GM10248 (cell line): ENCODE measurements around the gene ALG5.

Experiments used
- CTCF ChIA-PET: fragments of 300-600 bp; sonication (Branson Sonifier 250); formaldehyde crosslinking; extraction: SDS; loops from one replicate; lab custom pipeline; 2021; ENCODE audit warnings: antibody characterized with exemption; lab: Yijun Ruan, JAX
- POLR2A ChIA-PET: fragments of 350-650 bp; sonication (Branson Sonifier 250); formaldehyde crosslinking; extraction: SDS; loops from one replicate; lab custom pipeline; 2020; ENCODE audit warnings: antibody characterized with exemption; lab: Yijun Ruan, JAX
- DNase-seq: peaks from one replicate; pipeline ENCODE4 v3.0.0; 2012; ENCODE audit errors: extremely low spot score
- TF ChIP-seq, protein P1 (sequence below): IDR thresholded peaks from 2 replicates; pipeline ENCODE4 v1.5.1; 2012; ENCODE audit warnings: mild to moderate bottlenecking, low read depth; ENCODE audit errors: extremely low read depth, missing control alignments, control extremely low read depth

Gene ALG5

DNA sequence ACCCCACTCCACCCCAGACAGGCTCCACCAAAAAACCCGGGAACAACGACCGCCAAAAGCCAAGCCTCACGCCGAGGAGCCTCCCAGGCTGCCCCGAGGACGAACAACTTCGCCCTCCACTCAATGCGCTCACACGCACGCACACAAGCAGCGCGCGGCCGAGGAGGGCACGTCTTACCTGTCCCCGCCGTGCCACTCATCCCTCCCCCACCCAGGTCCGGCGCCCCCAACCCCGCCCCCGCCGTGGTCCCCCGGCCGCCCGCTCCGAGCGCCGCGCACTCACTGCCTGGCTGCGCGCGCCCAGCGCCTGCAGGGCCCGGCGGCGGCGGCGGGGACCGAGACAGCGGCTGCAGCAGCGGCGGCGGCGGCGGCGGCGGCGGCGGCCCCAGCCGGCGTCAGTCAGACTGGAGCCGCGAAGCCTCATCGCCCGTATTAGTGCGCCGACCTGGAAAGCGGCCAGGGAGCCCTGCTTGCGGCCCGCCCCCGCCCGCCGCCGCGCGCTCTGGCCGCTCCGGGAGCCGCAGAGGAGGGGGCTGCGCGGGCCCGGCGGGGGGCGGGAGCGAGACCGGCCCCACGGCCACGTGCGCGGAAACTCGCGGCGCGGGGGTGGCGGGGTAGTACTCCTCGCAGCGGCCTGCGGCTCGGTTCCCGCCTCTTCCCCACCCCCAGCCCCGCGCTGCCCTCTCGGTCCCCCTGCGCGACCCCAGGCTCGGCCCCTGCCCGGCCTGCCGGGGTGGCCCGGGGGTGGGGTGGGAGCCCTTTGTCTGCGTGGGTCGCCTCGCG is 79.1 kb downstream of the ALG5 start, which contains the start of gene SMAD9:
Gene SMAD9 (minus strand): TSS at position 406 of the 783 bp plus-strand sequence. CDS start 40,549 bp downstream, outside the sequence.
- TF ChIP-seq, protein P1, sequence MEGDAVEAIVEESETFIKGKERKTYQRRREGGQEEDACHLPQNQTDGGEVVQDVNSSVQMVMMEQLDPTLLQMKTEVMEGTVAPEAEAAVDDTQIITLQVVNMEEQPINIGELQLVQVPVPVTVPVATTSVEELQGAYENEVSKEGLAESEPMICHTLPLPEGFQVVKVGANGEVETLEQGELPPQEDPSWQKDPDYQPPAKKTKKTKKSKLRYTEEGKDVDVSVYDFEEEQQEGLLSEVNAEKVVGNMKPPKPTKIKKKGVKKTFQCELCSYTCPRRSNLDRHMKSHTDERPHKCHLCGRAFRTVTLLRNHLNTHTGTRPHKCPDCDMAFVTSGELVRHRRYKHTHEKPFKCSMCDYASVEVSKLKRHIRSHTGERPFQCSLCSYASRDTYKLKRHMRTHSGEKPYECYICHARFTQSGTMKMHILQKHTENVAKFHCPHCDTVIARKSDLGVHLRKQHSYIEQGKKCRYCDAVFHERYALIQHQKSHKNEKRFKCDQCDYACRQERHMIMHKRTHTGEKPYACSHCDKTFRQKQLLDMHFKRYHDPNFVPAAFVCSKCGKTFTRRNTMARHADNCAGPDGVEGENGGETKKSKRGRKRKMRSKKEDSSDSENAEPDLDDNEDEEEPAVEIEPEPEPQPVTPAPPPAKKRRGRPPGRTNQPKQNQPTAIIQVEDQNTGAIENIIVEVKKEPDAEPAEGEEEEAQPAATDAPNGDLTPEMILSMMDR: no peak
- DNase-seq: peak; percentile 49
- ChIA-PET CTCF (no interaction called here), POLR2A (no interaction called here)

DNA sequence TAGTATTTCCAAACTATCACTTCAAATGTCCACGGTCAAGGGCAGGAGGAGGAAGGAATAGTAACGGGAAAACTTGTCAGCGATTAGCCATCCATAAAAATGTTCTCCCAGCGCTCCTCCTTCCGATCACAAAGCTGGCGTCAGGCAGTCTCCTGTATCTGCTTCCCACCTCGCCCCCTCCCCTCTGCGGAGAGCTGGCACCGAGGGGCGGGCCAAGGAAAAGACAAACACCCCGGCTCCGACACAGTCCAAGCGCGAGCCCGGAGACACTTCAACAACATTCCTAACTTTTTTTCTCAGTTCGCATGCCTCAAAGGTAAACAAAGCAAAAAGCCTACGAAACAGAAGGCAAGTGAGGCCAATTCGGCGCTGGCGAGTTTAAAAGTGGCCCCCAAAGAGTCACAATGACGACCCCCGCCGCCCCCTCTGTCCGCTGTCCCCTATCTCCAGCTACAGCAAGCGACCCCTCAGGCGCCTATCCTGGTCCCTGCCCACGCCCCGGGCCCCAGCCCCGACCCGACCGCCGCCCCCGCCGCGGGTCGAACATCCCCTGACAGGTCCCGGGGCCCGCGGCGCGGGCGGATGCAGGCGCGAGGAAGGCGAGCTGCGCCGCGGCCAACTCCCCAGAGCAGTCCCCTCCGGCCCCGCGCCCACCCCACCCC is 79.8 kb downstream of the ALG5 start:
- CTCF ChIA-PET: no interaction called here
- POLR2A ChIA-PET: no interaction called here
- DNase-seq: peak; percentile 12

DNA sequence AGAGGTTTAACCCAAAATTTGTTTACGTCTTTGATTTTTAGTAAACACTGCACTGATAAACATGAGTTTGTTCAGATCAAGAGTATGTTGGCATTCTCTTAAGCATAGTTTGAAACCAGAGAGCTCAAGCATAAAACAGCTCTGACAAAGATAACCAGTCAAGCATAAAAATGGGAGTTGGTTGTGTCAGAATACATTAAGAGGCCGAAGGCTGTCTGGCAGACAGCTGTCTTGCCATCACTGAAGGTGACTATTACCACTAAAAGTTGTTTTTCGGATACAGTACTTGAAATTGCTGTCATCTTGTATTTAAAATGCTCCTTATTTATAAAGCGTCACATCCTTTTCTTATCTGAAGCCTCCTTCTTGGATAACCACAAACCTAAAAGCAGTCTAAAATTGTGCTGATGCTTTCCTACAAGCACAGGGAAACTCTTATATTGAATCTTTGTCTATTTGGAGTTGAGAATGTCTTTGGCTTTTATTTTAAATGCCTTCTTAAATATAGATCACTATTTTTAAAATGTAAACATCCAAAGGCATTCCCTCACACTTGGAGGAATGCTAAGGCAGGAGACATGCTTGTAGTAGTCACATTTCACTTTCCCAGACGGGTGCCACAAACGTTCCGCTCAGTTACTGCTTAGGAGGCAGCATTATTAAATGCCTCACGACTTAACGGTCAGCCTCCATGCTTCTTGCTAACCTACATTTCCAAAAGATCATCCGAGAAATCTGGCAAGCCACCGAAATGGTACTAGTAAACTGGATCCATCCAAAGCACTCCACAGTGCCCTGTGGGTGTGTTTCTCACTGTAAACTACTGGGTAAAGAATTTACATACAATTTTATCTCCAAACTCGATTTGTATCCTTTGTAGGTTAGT is 80.7 kb downstream of the ALG5 start:
- TF ChIP-seq, protein P1: no peak
- no peak for DNase-seq
- CTCF ChIA-PET: no interaction called here
- POLR2A ChIA-PET: no interaction called here

More for the DNA sequence above, 79.8 kb downstream of the ALG5 start:
- TF ChIP-seq, protein P1: no peak

DNA sequence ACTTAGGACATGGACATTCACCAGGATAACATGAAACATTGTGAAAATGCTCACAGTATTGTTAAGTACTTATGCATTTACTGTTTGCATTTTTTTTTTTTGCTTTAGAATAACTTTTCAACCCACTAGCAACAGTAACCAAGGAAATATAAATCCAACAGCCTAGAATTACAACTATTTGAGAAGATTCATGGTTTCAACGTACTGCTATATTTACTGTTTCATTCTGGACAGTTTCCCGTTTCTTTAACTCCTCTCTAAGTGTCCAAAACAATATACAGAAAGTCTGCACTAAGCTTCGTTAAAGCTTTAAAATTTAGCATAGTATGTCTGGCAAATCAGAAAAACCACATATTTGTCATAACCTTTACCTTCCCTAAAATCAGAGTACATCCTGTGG is 81.8 kb downstream of the ALG5 start:
- CTCF ChIA-PET: no interaction called here
- POLR2A ChIA-PET: no interaction called here
- no peak for DNase-seq
- TF ChIP-seq, protein P1: no peak

DNA sequence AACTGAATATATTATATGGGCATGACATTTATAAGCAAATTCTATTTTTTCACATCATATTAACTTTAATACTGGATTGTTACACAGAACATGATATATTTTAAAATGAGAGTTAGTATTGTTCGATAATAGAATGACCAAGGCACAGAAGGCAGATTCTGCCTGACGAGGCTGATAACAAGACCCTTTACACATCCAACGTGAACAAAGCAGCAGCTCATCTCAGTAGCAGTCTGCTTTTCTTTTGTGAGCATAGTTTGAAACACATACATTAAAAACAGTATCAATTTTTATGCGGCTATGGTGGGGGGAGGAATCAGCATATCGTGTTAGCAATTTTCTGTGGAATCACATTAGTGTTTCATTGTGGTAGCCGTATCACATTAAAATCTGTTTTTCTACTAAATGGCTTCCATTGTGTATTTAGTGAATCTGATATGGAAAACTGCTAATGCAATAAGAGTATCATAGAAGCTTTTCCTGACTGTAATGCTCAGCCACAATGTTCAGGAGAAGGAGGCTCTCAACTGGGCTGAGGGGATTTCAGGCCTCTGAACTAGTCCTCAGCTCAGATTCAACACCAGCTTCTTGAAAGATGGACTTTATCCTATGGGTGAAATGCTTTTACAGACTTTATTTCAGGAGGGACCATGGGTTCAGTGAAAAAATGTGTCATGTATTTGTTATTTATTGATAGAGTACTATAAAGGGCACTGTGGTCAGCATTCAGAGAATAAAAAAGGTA is 83.1 kb downstream of the ALG5 start:
- TF ChIP-seq, protein P1: no peak
- DNase-seq: no peak
- ChIA-PET POLR2A (no interaction called here), CTCF (no interaction called here)
